ENCODE measurements around the gene PIK3R4.
A peak's percentile ranks its signal among the peaks of the same experiment; 100 is the strongest.

Gene PIK3R4

GRCh38 chr3:130760922-130761321 lies 14.3 kb upstream of the PIK3R4 start:
- CTCF ChIA-PET = interaction anchor here (1.0 to 6.3 kb wide), 17 partner anchors 13 to 188 kb away, joined by 3 to 97 read pairs (median 6); partner anchors contain the start of gene ATP2C1
- POLR2A ChIA-PET = interaction anchor here (0.7 to 3.0 kb wide), 3 partner anchors 89 to 167 kb away, joined by 3 to 12 read pairs (median 4); no protein-coding TSS in a partner anchor
- no peak overlapping the region for H3K27ac ChIP-seq (ENCODE audit: insufficient read depth in 1 of 2, low read depth in 1 of 2, low read length in 2 of 2, poor library complexity in 1 of 2, severe bottlenecking in 2 of 2)

GRCh38 chr3:130759692-130760338 lies 13.2 kb upstream of the PIK3R4 start:
- no peaks in the 10 kb centered on the region for H3K27me3 ChIP-seq (replicated peaks in 2 of 5; ENCODE audit: control insufficient read depth in 4 of 5, insufficient read depth in 5 of 5, low read length in 4 of 5)
- no peaks in the 10 kb centered on the region for H3K36me3 ChIP-seq (ENCODE audit: control insufficient read depth in 4 of 4, insufficient read depth in 4 of 4, low read length in 3 of 4)
- peak overlapping the region in 1 of 7 experiments; percentile 47 for H3K4me3 ChIP-seq (ENCODE audit: control insufficient read depth in 1 of 7, extremely low read depth in 1 of 7, insufficient read depth in 4 of 7, low read depth in 2 of 7, low read length in 6 of 7)
- H3K27ac ChIP-seq (ENCODE audit: insufficient read depth in 1 of 2, low read depth in 1 of 2, low read length in 2 of 2, poor library complexity in 1 of 2, severe bottlenecking in 2 of 2) = no peak overlapping the region
- DNase-seq = peak; percentile 77 to 90 (median 86)
- POLR2A ChIA-PET = interaction anchor here (0.6 to 3.0 kb wide), 3 partner anchors 90 to 134 kb away, joined by 5 to 12 read pairs (median 5); partner anchors contain the start of gene ATP2C1
- H3K4me1 ChIP-seq (ENCODE audit: control extremely low read depth in 1 of 4, control insufficient read depth in 4 of 4, insufficient read depth in 4 of 4, low read length in 3 of 4) = peaks cover 0 to 11% (median 6%) of the 10 kb centered on the region in 4 experiments
- no peaks in the 10 kb centered on the region for H3K9me3 ChIP-seq (ENCODE audit: control extremely low read depth in 1 of 5, control insufficient read depth in 4 of 5, insufficient read depth in 2 of 5, low read depth in 1 of 5, low read length in 4 of 5)
- 0% methylated on average over 1 of the region's 4 CpGs for WGBS (ENCODE audit: insufficient coverage)
- CTCF ChIA-PET = interaction anchor here (0.6 to 6.3 kb wide), 25 partner anchors 9 to 189 kb away, joined by 3 to 97 read pairs (median 4); partner anchors contain the start of gene ATP2C1

More at GRCh38 chr3:130760922-130761321, 14.3 kb upstream of the PIK3R4 start:
- Histone ChIP-seq H3K36me3 (ENCODE audit: control insufficient read depth in 4 of 4, insufficient read depth in 4 of 4, low read length in 3 of 4) (no peaks in the 10 kb centered on the region), H3K9me3 (ENCODE audit: control extremely low read depth in 1 of 5, control insufficient read depth in 4 of 5, insufficient read depth in 2 of 5, low read depth in 1 of 5, low read length in 4 of 5) (no peaks in the 10 kb centered on the region), H3K4me3 (ENCODE audit: control insufficient read depth in 1 of 7, extremely low read depth in 1 of 7, insufficient read depth in 4 of 7, low read depth in 2 of 7, low read length in 6 of 7) (no peak overlapping the region), H3K4me1 (ENCODE audit: control extremely low read depth in 1 of 4, control insufficient read depth in 4 of 4, insufficient read depth in 4 of 4, low read length in 3 of 4) (peaks cover 0 to 11% (median 6%) of the 10 kb centered on the region in 4 experiments), H3K27me3 (replicated peaks in 2 of 5; ENCODE audit: control insufficient read depth in 4 of 5, insufficient read depth in 5 of 5, low read length in 4 of 5) (no peaks in the 10 kb centered on the region)
- 100% methylated on average over 1 of the region's 1 CpG for WGBS (ENCODE audit: insufficient coverage)
- peak in 2 of 3 donors; percentile 23 to 37 for DNase-seq

GRCh38 chr3:130758624-130759369 lies 12.2 kb upstream of the PIK3R4 start:
- Histone ChIP-seq H3K4me3 (ENCODE audit: control insufficient read depth in 1 of 7, extremely low read depth in 1 of 7, insufficient read depth in 4 of 7, low read depth in 2 of 7, low read length in 6 of 7) (no peak overlapping the region), H3K9me3 (ENCODE audit: control extremely low read depth in 1 of 5, control insufficient read depth in 4 of 5, insufficient read depth in 2 of 5, low read depth in 1 of 5, low read length in 4 of 5) (no peaks in the 10 kb centered on the region), H3K36me3 (ENCODE audit: control insufficient read depth in 4 of 4, insufficient read depth in 4 of 4, low read length in 3 of 4) (no peaks in the 10 kb centered on the region), H3K27ac (ENCODE audit: insufficient read depth in 1 of 2, low read depth in 1 of 2, low read length in 2 of 2, poor library complexity in 1 of 2, severe bottlenecking in 2 of 2) (no peak overlapping the region), H3K4me1 (ENCODE audit: control extremely low read depth in 1 of 4, control insufficient read depth in 4 of 4, insufficient read depth in 4 of 4, low read length in 3 of 4) (peaks cover 0 to 11% (median 6%) of the 10 kb centered on the region in 4 experiments), H3K27me3 (replicated peaks in 2 of 5; ENCODE audit: control insufficient read depth in 4 of 5, insufficient read depth in 5 of 5, low read length in 4 of 5) (no peaks in the 10 kb centered on the region)
- CTCF ChIA-PET = interaction anchor here (0.8 to 6.3 kb wide), 14 partner anchors 8 to 169 kb away, joined by 3 to 97 read pairs (median 4); partner anchors contain the start of gene ATP2C1
- POLR2A ChIA-PET = interaction anchor here (1.2 to 1.6 kb wide), 2 partner anchors 91 to 135 kb away, joined by 3 to 5 read pairs; partner anchors contain the start of gene ATP2C1
- no peak for DNase-seq
- WGBS (ENCODE audit: insufficient coverage) = 100% methylated on average over 2 of the region's 7 CpGs

- Histone ChIP-seq H3K36me3 (ENCODE audit: control insufficient read depth in 4 of 4, insufficient read depth in 4 of 4, low read length in 3 of 4) (no peaks in the 10 kb centered on the region), H3K4me3 (ENCODE audit: control insufficient read depth in 1 of 7, extremely low read depth in 1 of 7, insufficient read depth in 4 of 7, low read depth in 2 of 7, low read length in 6 of 7) (no peak overlapping the region), H3K27ac (ENCODE audit: insufficient read depth in 1 of 2, low read depth in 1 of 2, low read length in 2 of 2, poor library complexity in 1 of 2, severe bottlenecking in 2 of 2) (no peak overlapping the region), H3K4me1 (ENCODE audit: control extremely low read depth in 1 of 4, control insufficient read depth in 4 of 4, insufficient read depth in 4 of 4, low read length in 3 of 4) (peaks cover 0 to 11% (median 6%) of the 10 kb centered on the region in 4 experiments), H3K27me3 (replicated peaks in 2 of 5; ENCODE audit: control insufficient read depth in 4 of 5, insufficient read depth in 5 of 5, low read length in 4 of 5) (no peaks in the 10 kb centered on the region), H3K9me3 (ENCODE audit: control extremely low read depth in 1 of 5, control insufficient read depth in 4 of 5, insufficient read depth in 2 of 5, low read depth in 1 of 5, low read length in 4 of 5) (no peaks in the 10 kb centered on the region)
- ChIA-PET CTCF (interaction anchor here (1.5 to 6.3 kb wide), 3 partner anchors 93 to 135 kb away, joined by 17 to 97 read pairs (median 47); partner anchors contain the start of gene ATP2C1), POLR2A (no interaction called here)
- DNase-seq = no peak
- WGBS (ENCODE audit: insufficient coverage) = no CpG with 5 or more reads among the region's 3 CpGs
Measured at GRCh38 chr3:130757611-130758150, 11.1 kb upstream of the PIK3R4 start.

GRCh38 chr3:130755666-130756065 lies 9.0 kb upstream of the PIK3R4 start:
- POLR2A ChIA-PET = no interaction called here
- CTCF ChIA-PET = interaction anchor here (1.9 kb wide), 1 partner anchor 10 kb away, joined by 4 read pairs; no protein-coding TSS in a partner anchor
- 98% methylated on average over 5 of the region's 5 CpGs for WGBS (ENCODE audit: insufficient coverage)
- no peak overlapping the region for H3K4me3 ChIP-seq (ENCODE audit: control insufficient read depth in 1 of 7, extremely low read depth in 1 of 7, insufficient read depth in 4 of 7, low read depth in 2 of 7, low read length in 6 of 7)
- H3K9me3 ChIP-seq (ENCODE audit: control extremely low read depth in 1 of 5, control insufficient read depth in 4 of 5, insufficient read depth in 2 of 5, low read depth in 1 of 5, low read length in 4 of 5) = no peaks in the 10 kb centered on the region
- H3K4me1 ChIP-seq (ENCODE audit: control extremely low read depth in 1 of 4, control insufficient read depth in 4 of 4, insufficient read depth in 4 of 4, low read length in 3 of 4) = peaks cover 0 to 5% (median 3%) of the 10 kb centered on the region in 4 experiments
- no peak overlapping the region for H3K27ac ChIP-seq (ENCODE audit: insufficient read depth in 1 of 2, low read depth in 1 of 2, low read length in 2 of 2, poor library complexity in 1 of 2, severe bottlenecking in 2 of 2)
- H3K36me3 ChIP-seq (ENCODE audit: control insufficient read depth in 4 of 4, insufficient read depth in 4 of 4, low read length in 3 of 4) = no peaks in the 10 kb centered on the region
- H3K27me3 ChIP-seq (replicated peaks in 2 of 5; ENCODE audit: control insufficient read depth in 4 of 5, insufficient read depth in 5 of 5, low read length in 4 of 5) = no peaks in the 10 kb centered on the region
- DNase-seq = no peak

DNA sequence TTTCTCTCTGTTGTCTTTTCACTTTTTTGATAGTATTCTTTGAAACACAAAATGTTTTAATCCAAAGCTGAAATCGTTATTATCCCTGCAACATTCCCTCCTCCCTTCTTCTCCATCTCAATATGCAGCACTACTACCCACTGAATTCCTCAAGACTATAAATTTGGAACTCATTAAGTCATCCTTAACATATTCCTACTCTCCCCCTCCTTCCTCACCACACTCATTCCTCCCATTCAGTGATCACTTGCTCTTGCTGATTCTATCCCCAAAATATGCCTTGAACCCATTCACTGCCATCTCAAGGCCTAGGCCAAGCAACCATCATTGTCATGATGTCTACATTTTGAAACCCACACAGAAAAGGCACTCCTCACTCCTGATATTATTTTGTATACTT lies 2.4 kb upstream of the PIK3R4 start:
- Histone ChIP-seq H3K36me3 (ENCODE audit: control insufficient read depth in 4 of 4, insufficient read depth in 4 of 4, low read length in 3 of 4) (peaks cover 0 to 7% (median 3%) of the 10 kb centered on the region in 4 experiments), H3K27ac (ENCODE audit: insufficient read depth in 1 of 2, low read depth in 1 of 2, low read length in 2 of 2, poor library complexity in 1 of 2, severe bottlenecking in 2 of 2) (no peak overlapping the region), H3K4me1 (ENCODE audit: control extremely low read depth in 1 of 4, control insufficient read depth in 4 of 4, insufficient read depth in 4 of 4, low read length in 3 of 4) (peaks cover 9 to 28% (median 15%) of the 10 kb centered on the region in 4 experiments), H3K4me3 (ENCODE audit: control insufficient read depth in 1 of 7, extremely low read depth in 1 of 7, insufficient read depth in 4 of 7, low read depth in 2 of 7, low read length in 6 of 7) (peak overlapping the region in 1 of 7 experiments; percentile 2), H3K27me3 (replicated peaks in 2 of 5; ENCODE audit: control insufficient read depth in 4 of 5, insufficient read depth in 5 of 5, low read length in 4 of 5) (no peaks in the 10 kb centered on the region), H3K9me3 (ENCODE audit: control extremely low read depth in 1 of 5, control insufficient read depth in 4 of 5, insufficient read depth in 2 of 5, low read depth in 1 of 5, low read length in 4 of 5) (no peaks in the 10 kb centered on the region)
- no peak for DNase-seq
- ChIA-PET POLR2A (interaction anchor here (1.0 kb wide), 1 partner anchor 145 kb away, joined by 3 read pairs; the partner anchor contains the start of gene ATP2C1), CTCF (interaction anchor here (1.2 to 3.6 kb wide), 3 partner anchors 10 to 143 kb away, joined by 3 to 11 read pairs (median 4); no protein-coding TSS in a partner anchor)
- 100% methylated on average over 1 of the region's 1 CpG for WGBS (ENCODE audit: insufficient coverage)

Data from common myeloid progenitor, CD34-positive (primary cell).